Type B pancreatic cell (in vitro differentiated cells): ENCODE results near the gene TMEM190. TPM values are rescaled to one million over a fixed set of nuclear protein-coding genes. Genes with fewer than 3 reads are reported as not detected.
A peak's percentile ranks its signal among the peaks of the same experiment; 100 is the strongest.

ENCODE experiments used
- DNase-seq: peaks from one replicate; pipeline ENCODE4 v3.0.0; 2021; ENCODE audit warnings: mixed read lengths; ENCODE audit not compliant: unreplicated experiment; ENCODE audit errors: extremely low spot score
- H3K27ac Mint-ChIP-seq: 2 replicates; pipeline ENCODE4 v1.8.0; 2021; ENCODE audit warnings: mild to moderate bottlenecking, mixed read lengths
- H3K27me3 Mint-ChIP-seq: 2 replicates; pipeline ENCODE4 v1.8.0; 2021; ENCODE audit warnings: mixed read lengths
- H3K36me3 Mint-ChIP-seq: 2 replicates; pipeline ENCODE4 v1.8.0; 2021; ENCODE audit warnings: mixed read lengths
- H3K4me1 Mint-ChIP-seq: one replicate; pipeline ENCODE4 v1.8.0; 2021; ENCODE audit warnings: mixed read lengths; ENCODE audit not compliant: unreplicated experiment
- H3K4me3 Mint-ChIP-seq: 2 replicates; pipeline ENCODE4 v1.8.0; 2021; ENCODE audit warnings: mild to moderate bottlenecking, mixed read lengths
- H3K9me3 Mint-ChIP-seq: 2 replicates; pipeline ENCODE4 v1.8.0; 2021; ENCODE audit warnings: mixed read lengths
- CTCF ChIP-seq: fragments of 200-600 bp; sonication (generic); conservative IDR thresholded peaks from 2 replicates; pipeline ENCODE4 v1.5.0; 2021; ENCODE audit warnings: antibody characterized with exemption, mild to moderate bottlenecking
- total RNA-seq: library from RNA; stranded (reverse); gene quantifications from 2 replicates; pipeline ENCODE4 v1.2.1, GENCODE V29; 2021; ENCODE audit warnings: low replicate concordance

Gene TMEM190
- total RNA-seq, 1 donor from 2014 or later: 2.8 TPM

- H3K27ac Mint-ChIP-seq: no peak overlapping the region
- no peaks in the 10 kb centered on the region for H3K36me3 Mint-ChIP-seq
- H3K4me1 Mint-ChIP-seq: peaks cover 7% of the 10 kb centered on the region
- no peaks in the 10 kb centered on the region for H3K9me3 Mint-ChIP-seq
- no peak for TF ChIP-seq CTCF
- no peak for DNase-seq
- H3K4me3 Mint-ChIP-seq: no peak overlapping the region
- H3K27me3 Mint-ChIP-seq: peaks cover 48% of the 10 kb centered on the region
Observed at GRCh38 chr19:55368106-55368505, 8.5 kb upstream of the TMEM190 start.

- DNase-seq: no peak
- no peaks in the 10 kb centered on the region for H3K36me3 Mint-ChIP-seq
- no peak for TF ChIP-seq CTCF
- no peaks in the 10 kb centered on the region for H3K9me3 Mint-ChIP-seq
- peaks cover 53% of the 10 kb centered on the region for H3K27me3 Mint-ChIP-seq
- H3K4me3 Mint-ChIP-seq: no peak overlapping the region
- H3K27ac Mint-ChIP-seq: no peak overlapping the region
- peaks cover 11% of the 10 kb centered on the region for H3K4me1 Mint-ChIP-seq
Observed at GRCh38 chr19:55368701-55369563, 7.7 kb upstream of the TMEM190 start.

- Mint-ChIP-seq H3K36me3 (no peaks in the 10 kb centered on the region), H3K4me3 (peak overlapping the region; percentile 84), H3K4me1 (peaks cover 12% of the 10 kb centered on the region), H3K27me3 (peaks cover 54% of the 10 kb centered on the region), H3K9me3 (no peaks in the 10 kb centered on the region), H3K27ac (no peak overlapping the region)
- DNase-seq: no peak
- no peak for TF ChIP-seq CTCF
Observed at GRCh38 chr19:55369653-55370304, 6.8 kb upstream of the TMEM190 start.

GRCh38 chr19:55370305-55370988, 6.2 kb upstream of the TMEM190 start, which contains the start of gene IL11:
IL11 (minus strand) TSS chr19:55370463; CDS start chr19:55370310, 153 bp downstream.
- no peaks in the 10 kb centered on the region for H3K36me3 Mint-ChIP-seq
- peaks cover 54% of the 10 kb centered on the region for H3K27me3 Mint-ChIP-seq
- no peak within 1 kb of the TSS for H3K27ac Mint-ChIP-seq
- H3K4me3 Mint-ChIP-seq: peak within 1 kb of the TSS; percentile 84
- no peak for DNase-seq
- no peaks in the 10 kb centered on the region for H3K9me3 Mint-ChIP-seq
- peaks cover 12% of the 10 kb centered on the region for H3K4me1 Mint-ChIP-seq
- no peak for TF ChIP-seq CTCF

GRCh38 chr19:55372316-55373081, 4.1 kb upstream of the TMEM190 start:
- no peak for TF ChIP-seq CTCF
- no peaks in the 10 kb centered on the region for H3K9me3 Mint-ChIP-seq
- H3K27me3 Mint-ChIP-seq: peaks cover 54% of the 10 kb centered on the region
- H3K4me1 Mint-ChIP-seq: peaks cover 18% of the 10 kb centered on the region
- peak overlapping the region; percentile 43 for H3K27ac Mint-ChIP-seq
- H3K4me3 Mint-ChIP-seq: peak overlapping the region; percentile 43
- no peak for DNase-seq
- no peaks in the 10 kb centered on the region for H3K36me3 Mint-ChIP-seq
